ENCODE measurements around the gene LRRC45. TPM values are rescaled to one million over a fixed set of nuclear protein-coding genes. Genes with fewer than 3 reads are reported as not detected.

The LRRC45 gene
- total and polyA plus RNA-seq, 2 donors (not counting 3 experiments of a cell fraction or from before 2014, with no cell fraction given): 7.6 to 22.9 TPM

DNA sequence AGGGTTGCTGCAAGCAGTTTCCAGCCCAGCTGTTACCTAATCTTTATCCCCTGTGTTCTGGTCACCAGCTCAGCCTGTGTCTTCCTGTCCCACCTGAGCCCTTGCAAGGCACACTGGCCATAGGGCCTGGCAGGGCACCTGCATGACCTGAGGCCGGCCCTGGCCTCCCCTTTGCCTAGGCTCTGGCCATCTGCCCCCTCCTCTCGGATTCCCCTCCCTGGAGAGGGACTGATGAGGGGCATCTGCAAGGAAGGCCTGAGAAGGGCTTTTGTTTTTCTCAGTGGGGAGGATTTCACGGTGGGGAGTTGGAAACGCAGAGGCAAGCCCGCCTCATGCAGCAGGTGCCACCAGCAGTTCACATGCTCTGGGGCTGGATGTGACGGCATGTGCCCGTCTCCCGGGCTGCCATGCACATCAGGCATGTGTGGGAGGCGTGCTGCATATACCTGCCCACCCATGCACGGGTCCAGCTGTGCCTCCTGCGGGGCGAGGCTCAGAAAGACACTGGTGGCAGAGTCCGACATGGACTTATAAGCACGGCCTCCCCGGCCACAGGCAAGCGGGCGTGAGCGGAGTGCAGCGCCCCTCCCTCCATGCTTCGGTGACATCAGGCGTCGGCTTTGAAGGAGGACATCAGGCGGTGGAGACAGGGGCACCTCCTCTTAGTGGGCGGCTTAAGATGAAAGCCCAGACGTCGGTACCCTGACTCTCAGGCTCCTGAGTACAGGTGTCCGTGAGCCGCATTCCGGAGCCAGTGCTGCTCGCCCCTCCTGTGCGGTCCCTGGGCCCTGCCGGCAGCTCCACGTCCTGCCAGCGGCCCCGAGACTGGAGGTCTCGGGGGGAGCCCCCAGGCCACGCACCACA lies 29.1 kb upstream of the LRRC45 start:
- no TSS peak for BruUV-seq (replicated peaks)
- H3K27me3 ChIP-seq (ENCODE audit: control insufficient read depth in 2 of 2, insufficient read depth in 2 of 2, low read length in 2 of 2): no peaks in the 10 kb centered on the region
- POLR2A ChIA-PET: no interaction called here
- no peak overlapping the region for H2AFZ ChIP-seq (ENCODE audit: low read depth, low read length)
- H3K4me2 ChIP-seq (ENCODE audit: insufficient read depth, low read length): no peak overlapping the region
- intact Hi-C loops (cut with micrococcal nuclease): no loop called here
- H3K9me3 ChIP-seq (replicated peaks; ENCODE audit: control insufficient read depth, insufficient read depth, low read length): no peaks in the 10 kb centered on the region
- H4K20me1 ChIP-seq (replicated peaks; ENCODE audit: control insufficient read depth, extremely low read depth, insufficient read depth, low read length): no peaks in the 10 kb centered on the region
- H3K36me3 ChIP-seq (ENCODE audit: control insufficient read depth in 2 of 2, extremely low read depth in 1 of 2, insufficient read depth in 2 of 2, low read length in 2 of 2): peaks cover 0 to 2% of the 10 kb centered on the region in 2 experiments
- DNase-seq (ENCODE audit: low read depth, low spot score) (no peak), FAIRE-seq (no peak)
- TF ChIP-seq MAX (IDR thresholded peaks at IDR 0.05; ENCODE audit: insufficient read depth, insufficient read length): no peak
- TF ChIP-seq POLR2AphosphoS5 (IDR thresholded peaks at IDR 0.05; ENCODE audit: insufficient read depth, low read depth, low read length): no peak
- no peak for TF ChIP-seq CTCF (IDR thresholded peaks at IDR 0.05; ENCODE audit: extremely low read depth in 1 of 2, insufficient read depth in 1 of 2, low read depth in 1 of 2, low read length in 2 of 2)
- TF ChIP-seq POLR2A (IDR thresholded peaks at IDR 0.05; ENCODE audit: low read depth, low read length): no peak
- TF ChIP-seq MYC (IDR thresholded peaks at IDR 0.05; ENCODE audit: low read depth, low read length): no peak
- no peak for TF ChIP-seq JUN (IDR thresholded peaks at IDR 0.05; ENCODE audit: borderline replicate concordance, insufficient read depth, insufficient read length, low read depth)
- TF ChIP-seq EZH2 (IDR thresholded peaks at IDR 0.05; ENCODE audit: borderline replicate concordance, low read depth, low read length, severe bottlenecking): no peak
- TF ChIP-seq GATA2 (IDR thresholded peaks at IDR 0.05; ENCODE audit: insufficient read depth, insufficient read length, low read depth, low read length): no peak
- TF ChIP-seq FOS (IDR thresholded peaks at IDR 0.05; ENCODE audit: borderline replicate concordance, insufficient read depth, low read length): no peak
- H3K9ac ChIP-seq (replicated peaks; ENCODE audit: extremely low read depth, insufficient read depth, low read length): no peak overlapping the region
- CTCF ChIA-PET: no interaction called here
- H3K4me3 ChIP-seq (replicated peaks in 1 of 3; ENCODE audit: insufficient read depth in 1 of 3, low read depth in 1 of 3, low read length in 3 of 3): no peak overlapping the region
- H3K9me1 ChIP-seq (replicated peaks; ENCODE audit: control insufficient read depth, extremely low read depth, insufficient read depth, low read length): no peaks in the 10 kb centered on the region
- dilution Hi-C loops (cut with MboI; ENCODE audit: extremely low pct_ligation_motif_present, low sequenced_read_pairs): no loop called here
- peaks cover 2% of the 10 kb centered on the region for H3K4me1 ChIP-seq (ENCODE audit: control insufficient read depth, extremely low read depth, insufficient read depth, low read length)
- H3K27ac ChIP-seq (ENCODE audit: insufficient read depth, low read depth, low read length): no peak overlapping the region
- H3K79me2 ChIP-seq (ENCODE audit: control insufficient read depth, insufficient read depth, low read length): no peaks in the 10 kb centered on the region

Measured in endothelial cell of umbilical vein (primary cell).